C1 segment of cervical spinal cord (tissue), 14 donors: ENCODE data around the gene REC8.
A peak's percentile ranks its signal among the peaks of the same experiment; 100 is the strongest.
"Not testable (repeated sequence)": the region's sequence is repeated elsewhere in the genome, so short reads cannot be mapped to it uniquely, and the experiment has no call there.

Source experiments
- DNase-seq, 14 donors: peaks; one replicate each; lab custom pipeline; 2025; lab: John Stamatoyannopoulos, UW

The REC8 gene

GRCh38 chr14:24203249-24203886 lies 31.5 kb downstream of the REC8 start:
- not testable (repeated sequence) for DNase-seq

- DNase-seq, result no peak
Measured at GRCh38 chr14:24204163-24205146, 32.6 kb downstream of the REC8 start.

GRCh38 chr14:24206260-24207103 lies 34.6 kb downstream of the REC8 start:
- DNase-seq, result no peak

- no peak for DNase-seq
Measured at GRCh38 chr14:24207104-24207551, 35.2 kb downstream of the REC8 start.

GRCh38 chr14:24207625-24208024 lies 35.7 kb downstream of the REC8 start:
- DNase-seq, result no peak

- DNase-seq, result no peak
Measured at GRCh38 chr14:24211311-24211710, 39.4 kb downstream of the REC8 start.

GRCh38 chr14:24212924-24213865 lies 41.3 kb downstream of the REC8 start, which contains the start of gene CHMP4A:
TSS of gene CHMP4A (minus strand) at chr14:24213488. CDS start at chr14:24213439, 49 bp downstream.
- peak; percentile 54 to 94 (median 87) for DNase-seq

- DNase-seq, result no peak
Measured at GRCh38 chr14:24213866-24214662, 42.2 kb downstream of the REC8 start.

GRCh38 chr14:24215495-24216344 lies 43.8 kb downstream of the REC8 start, which contains the start of gene MDP1:
TSS of gene MDP1 (minus strand) at chr14:24216066. CDS start at chr14:24215955, 111 bp downstream.
- DNase-seq, result peak in 13 of 14 donors; percentile 47 to 87 (median 72)

GRCh38 chr14:24216345-24216699 lies 44.4 kb downstream of the REC8 start:
- no peak for DNase-seq

- not testable (repeated sequence) for DNase-seq
Measured at GRCh38 chr14:24216876-24217275, 45.0 kb downstream of the REC8 start.

GRCh38 chr14:24219080-24219479 lies 47.2 kb downstream of the REC8 start:
- no peak for DNase-seq

- DNase-seq, result no peak
Measured at GRCh38 chr14:24219521-24219920, 47.6 kb downstream of the REC8 start.

- DNase-seq, result not testable (repeated sequence)
Measured at GRCh38 chr14:24222987-24223386, 51.1 kb downstream of the REC8 start.

GRCh38 chr14:24224618-24225071 lies 52.8 kb downstream of the REC8 start:
- no peak for DNase-seq

- no peak for DNase-seq
Measured at GRCh38 chr14:24226473-24226872, 54.6 kb downstream of the REC8 start.

- no peak for DNase-seq
Measured at GRCh38 chr14:24228902-24229301, 57.0 kb downstream of the REC8 start.
